ENCODE data around the gene SLC13A5.

DNA sequence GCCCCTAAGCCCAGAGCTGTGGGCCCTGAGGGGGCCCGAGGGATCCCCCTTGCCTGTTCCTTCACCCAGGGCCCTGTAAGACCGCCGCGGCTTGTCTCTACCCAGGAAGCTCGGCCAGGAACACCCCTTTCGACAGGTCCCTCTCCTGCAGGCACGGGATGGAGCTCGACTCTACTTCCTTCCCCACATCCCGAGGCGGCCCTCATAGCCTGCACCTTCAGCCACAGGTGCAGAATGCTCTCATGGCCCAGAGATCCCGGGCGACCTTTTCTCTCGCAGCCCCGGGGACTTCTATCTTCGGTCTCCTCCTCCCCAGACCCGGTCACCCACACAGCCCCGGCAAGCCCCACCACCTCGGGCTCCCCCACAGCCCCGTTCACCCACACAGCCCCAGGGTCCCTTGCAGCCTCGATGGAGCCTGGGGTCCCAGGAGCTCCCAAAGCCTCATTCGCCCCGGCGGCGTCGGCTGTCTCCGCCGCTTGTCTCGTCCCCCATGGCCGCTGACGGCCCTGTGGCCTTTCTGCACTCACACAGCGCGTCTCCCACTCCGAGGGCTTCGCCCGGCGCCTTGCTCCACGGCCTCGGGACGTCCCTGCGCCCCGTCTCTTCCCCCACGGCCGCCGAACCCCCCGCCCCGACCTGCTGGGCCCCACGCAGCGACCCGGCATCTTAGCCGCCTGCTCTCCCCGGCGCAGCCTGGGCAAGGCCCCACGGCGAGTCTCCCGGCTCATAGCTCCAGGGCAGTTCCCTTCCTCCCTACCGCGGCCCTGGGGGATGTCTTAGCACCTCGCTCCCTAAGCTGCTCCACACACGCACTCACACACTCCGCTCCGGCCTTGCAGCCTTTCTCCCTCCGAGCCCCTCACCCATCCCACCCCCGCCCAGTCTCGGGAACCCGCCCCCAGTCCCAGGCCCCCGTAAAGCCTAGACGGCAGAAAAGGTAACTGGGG is 73.3 kb downstream of the SLC13A5 start:
- TF ChIP-seq, protein P1, sequence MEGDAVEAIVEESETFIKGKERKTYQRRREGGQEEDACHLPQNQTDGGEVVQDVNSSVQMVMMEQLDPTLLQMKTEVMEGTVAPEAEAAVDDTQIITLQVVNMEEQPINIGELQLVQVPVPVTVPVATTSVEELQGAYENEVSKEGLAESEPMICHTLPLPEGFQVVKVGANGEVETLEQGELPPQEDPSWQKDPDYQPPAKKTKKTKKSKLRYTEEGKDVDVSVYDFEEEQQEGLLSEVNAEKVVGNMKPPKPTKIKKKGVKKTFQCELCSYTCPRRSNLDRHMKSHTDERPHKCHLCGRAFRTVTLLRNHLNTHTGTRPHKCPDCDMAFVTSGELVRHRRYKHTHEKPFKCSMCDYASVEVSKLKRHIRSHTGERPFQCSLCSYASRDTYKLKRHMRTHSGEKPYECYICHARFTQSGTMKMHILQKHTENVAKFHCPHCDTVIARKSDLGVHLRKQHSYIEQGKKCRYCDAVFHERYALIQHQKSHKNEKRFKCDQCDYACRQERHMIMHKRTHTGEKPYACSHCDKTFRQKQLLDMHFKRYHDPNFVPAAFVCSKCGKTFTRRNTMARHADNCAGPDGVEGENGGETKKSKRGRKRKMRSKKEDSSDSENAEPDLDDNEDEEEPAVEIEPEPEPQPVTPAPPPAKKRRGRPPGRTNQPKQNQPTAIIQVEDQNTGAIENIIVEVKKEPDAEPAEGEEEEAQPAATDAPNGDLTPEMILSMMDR (IDR thresholded peaks at IDR 0.05; ENCODE audit: low read depth, low read length) = no peak
- TF ChIP-seq POLR2A (IDR thresholded peaks at IDR 0.05; ENCODE audit: extremely low read depth, insufficient read length) = no peak
- TF ChIP-seq, protein P2, sequence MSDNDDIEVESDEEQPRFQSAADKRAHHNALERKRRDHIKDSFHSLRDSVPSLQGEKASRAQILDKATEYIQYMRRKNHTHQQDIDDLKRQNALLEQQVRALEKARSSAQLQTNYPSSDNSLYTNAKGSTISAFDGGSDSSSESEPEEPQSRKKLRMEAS (IDR thresholded peaks at IDR 0.05; ENCODE audit: low read depth, low read length) = no peak

Data from NB4 (cell line).